Measurements from ENCODE around the gene CDC42EP4. TPM values are rescaled to one million over a fixed set of nuclear protein-coding genes. Genes with fewer than 3 reads are reported as not detected.

The CDC42EP4 gene
- total RNA-seq, 1 donor from 2014 or later, result 84.2 TPM

GRCh38 chr17:73297934-73298861, 13.6 kb downstream of the CDC42EP4 start:
- no peak for DNase-seq

DNA sequence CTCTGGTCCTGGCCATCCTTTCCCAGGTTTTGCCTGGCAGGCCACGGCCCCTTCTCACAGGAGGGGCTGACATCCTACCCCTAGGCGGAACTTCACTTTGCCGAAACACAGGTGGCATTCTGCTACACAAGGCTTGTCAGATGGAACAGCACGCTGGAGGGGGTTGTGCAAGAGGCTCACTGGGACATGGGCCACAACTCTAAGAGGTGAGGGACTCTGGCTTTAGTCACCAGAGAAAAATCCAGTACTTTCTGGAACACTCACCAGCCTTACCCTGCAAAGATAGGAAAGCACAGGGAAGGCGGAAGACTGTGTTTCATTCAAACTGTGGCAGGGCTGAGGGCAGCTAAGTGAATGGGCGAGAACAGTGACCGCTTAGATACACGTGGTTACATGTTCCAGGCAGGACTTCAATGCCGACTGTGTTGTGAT, 18.3 kb downstream of the CDC42EP4 start:
- DNase-seq, result no peak

DNA sequence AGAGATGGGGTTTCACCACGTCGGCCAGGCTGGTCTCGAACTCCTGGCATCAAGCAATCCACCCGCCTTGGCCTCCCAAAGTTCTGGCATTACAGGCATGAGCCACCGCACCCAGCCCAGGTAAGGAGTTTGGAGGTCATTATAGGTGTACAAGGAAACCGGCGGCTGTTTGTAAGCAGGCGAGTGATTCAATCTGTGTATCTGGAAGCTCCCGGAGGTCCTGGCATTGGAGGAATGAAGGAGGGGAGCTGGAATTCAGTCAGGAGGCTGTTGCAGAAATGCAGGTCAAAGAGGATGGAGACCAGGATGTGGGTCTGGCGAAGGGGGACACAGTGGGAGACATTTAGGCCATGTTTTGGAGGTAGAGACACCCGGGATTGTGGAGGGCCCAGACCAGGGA, 18.8 kb downstream of the CDC42EP4 start:
- DNase-seq, result no peak

- no peak for DNase-seq
Measured at GRCh38 chr17:73292031-73292531, 19.7 kb downstream of the CDC42EP4 start.

DNA sequence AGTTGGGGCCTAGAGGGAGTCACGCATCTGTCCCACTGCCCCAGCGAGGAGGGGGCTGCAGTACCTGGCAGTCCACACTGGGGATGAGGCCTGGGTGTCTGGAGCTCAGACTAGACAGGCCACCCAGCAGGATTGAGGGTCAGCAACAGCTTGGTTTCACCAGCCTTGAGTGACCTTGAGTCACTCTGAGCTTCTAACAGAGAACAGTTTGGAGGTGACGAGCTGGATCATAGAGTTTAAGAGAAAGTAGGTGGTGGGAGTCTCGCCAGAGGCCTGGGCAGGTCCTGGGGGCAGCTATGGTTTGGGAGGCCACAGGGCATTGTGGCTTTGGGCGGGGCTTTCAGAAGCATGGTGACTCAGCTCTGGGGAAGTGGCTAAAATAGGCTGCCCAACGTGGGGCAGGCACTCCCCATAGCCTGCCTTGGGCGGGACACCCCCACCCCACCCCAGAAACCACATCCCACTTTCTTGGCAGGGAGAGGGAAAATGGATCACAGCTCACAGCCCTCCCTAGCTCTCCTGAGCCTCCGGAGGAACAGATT, 20.5 kb downstream of the CDC42EP4 start:
- DNase-seq, result no peak

DNA sequence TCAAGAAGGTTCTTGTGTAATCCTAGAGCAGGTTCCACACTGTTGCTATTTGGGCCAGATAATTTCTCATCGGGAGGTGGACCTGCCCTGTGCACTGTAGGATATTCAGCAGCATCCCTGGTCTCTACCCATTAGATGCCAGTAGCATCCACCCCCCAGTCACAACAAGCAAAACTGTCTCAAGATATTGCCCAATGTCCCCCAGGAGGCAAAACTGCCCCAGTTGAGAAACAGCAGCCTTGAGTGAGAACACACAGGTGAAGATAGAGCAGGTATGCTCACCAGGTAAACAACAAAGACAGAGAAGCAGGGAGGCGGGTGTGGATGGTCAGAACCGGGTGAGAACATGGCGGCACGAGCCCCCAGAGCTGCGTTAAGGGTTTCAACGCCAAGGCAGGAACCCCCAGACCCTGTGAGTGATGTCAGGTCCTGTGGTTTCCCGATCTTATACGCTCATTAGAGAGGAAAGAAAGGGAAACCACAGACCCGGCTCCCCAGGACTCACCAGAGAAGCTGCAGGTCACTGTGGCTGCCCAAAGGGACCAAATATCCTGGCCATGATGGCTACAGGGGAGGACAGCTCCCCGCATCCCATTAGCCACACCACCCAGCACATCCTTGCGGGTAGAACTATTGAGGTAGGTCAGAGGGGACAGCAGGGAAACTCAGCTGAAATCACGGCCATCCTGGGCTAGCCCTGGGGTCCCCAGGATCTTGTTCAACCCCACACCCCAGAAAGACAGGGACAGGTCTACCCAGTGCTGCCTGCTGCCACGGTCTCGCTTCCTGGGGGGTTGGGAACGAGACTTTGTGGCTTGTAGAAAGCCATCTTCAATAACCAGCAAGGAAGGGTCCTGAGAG, 21.2 kb downstream of the CDC42EP4 start:
- no peak for DNase-seq

GRCh38 chr17:73289549-73290254, 22.1 kb downstream of the CDC42EP4 start:
- no peak for DNase-seq

DNA sequence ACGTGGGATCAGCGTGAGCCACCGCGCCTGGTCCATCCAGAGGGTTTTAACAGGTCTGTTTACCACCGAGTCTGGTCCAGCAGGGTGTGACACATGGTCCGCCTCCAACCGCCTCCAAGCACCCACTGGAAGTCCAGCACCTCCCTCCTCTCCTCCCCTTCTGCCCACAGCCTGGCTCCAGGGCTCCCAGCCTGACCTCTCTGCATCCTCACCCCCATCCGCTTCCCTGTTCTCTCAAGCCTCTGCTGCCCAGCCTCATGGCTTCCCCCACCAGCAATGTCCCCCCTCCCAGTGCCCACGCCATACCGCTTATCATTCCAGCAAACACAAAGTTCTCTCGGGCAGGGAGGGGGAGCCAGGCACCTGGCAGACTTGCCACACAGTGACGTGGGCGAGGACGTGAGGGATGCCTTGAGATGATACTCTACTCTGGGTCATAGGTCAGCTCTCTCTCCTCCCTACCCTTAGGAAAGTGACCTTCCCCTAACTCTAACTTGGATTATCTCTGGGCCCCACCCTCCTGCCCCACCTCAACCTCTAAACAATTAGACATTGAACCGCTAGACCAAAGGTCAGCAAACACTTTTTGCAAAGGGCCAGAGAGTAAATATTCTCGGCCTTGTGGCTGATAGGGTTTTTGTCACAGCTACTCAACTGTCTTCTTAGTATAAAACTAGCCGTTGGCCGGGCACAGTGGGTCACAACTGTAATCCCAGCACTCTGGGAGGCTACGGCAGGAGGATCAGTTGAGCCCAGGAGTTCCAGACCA, 23.1 kb downstream of the CDC42EP4 start:
- DNase-seq, result no peak

- no peak for DNase-seq
Measured at GRCh38 chr17:73286863-73287296, 24.9 kb downstream of the CDC42EP4 start.

GRCh38 chr17:73285916-73286862, 25.6 kb downstream of the CDC42EP4 start:
- DNase-seq, result no peak

DNA sequence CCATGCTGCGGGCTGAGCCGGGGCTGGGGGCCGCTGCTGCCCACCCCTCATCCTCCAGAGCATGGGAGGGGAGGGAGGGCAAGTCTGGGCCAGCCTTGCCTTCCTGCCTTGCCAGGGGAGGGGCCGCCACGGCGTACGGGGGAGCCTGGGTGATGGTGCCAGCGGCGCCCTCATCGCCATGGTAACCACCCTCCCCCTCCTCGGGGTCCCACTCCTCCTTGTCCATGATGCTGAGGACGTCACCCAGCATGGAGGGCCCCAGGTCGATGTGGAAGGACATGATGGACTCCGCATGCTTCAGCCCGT, 26.2 kb downstream of the CDC42EP4 start:
- no peak for DNase-seq

DNA sequence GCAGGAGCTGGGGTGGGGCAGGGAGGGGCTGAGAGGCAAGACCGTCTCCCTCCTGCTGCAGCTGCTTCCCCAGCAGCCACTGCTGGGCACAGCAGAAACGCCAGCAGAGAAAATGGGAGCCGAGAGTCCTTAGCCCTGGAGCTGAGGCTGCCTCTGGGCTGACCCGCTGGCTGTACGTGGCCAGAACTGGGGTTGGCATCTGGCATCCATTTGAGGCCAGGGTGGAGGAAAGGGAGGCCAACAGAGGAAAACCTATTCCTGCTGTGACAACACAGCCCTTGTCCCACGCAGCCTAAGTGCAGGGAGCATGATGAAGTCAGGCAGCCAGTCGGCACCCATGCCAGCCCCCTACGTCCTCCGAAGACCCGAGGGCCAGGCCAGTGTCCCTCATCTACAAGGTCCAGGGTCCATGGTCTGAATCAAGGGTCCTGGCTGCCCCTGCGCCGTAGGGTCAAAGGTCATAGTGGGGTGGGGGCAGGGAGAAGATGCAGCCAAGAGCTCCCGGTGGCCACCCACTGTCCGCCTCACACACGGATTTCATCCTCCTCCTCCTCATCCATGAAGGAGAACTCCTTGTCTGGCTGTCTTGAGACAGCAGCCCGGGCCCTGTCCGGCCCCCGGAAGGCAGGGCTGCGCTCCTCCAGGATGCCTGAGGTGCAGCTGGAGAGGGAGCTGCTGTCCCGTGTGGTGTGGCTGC, 26.7 kb downstream of the CDC42EP4 start:
- no peak for DNase-seq

GRCh38 chr17:73284354-73284753, 27.4 kb downstream of the CDC42EP4 start:
- DNase-seq, result no peak

- no peak for DNase-seq
Measured at GRCh38 chr17:73283841-73284282, 27.9 kb downstream of the CDC42EP4 start.

GRCh38 chr17:73283250-73283649, 28.6 kb downstream of the CDC42EP4 start:
- DNase-seq, result no peak

DNA sequence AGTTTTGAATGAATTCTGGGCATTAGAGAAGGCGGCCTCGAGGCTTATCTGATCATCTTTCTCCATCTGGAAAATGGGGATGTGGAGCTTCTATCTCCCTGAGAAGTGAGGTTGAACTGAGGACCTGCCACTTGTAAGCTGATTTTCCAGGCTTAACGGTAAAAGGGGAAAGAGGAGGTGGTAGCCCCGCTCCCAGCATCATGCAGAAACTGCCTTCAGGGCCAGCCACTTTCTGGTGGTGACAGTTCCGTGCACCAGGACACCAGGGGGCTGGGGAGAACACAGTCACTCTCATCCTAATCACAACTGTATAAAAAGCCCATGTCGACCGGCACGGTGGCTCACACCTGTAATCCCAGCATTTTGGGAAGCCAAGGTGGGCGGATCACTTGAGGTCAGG, 29.2 kb downstream of the CDC42EP4 start:
- DNase-seq, result no peak

- no peak for DNase-seq
Measured at GRCh38 chr17:73281928-73282327, 29.9 kb downstream of the CDC42EP4 start.

GRCh38 chr17:73280191-73280590, 31.6 kb downstream of the CDC42EP4 start:
- no peak for DNase-seq

DNA sequence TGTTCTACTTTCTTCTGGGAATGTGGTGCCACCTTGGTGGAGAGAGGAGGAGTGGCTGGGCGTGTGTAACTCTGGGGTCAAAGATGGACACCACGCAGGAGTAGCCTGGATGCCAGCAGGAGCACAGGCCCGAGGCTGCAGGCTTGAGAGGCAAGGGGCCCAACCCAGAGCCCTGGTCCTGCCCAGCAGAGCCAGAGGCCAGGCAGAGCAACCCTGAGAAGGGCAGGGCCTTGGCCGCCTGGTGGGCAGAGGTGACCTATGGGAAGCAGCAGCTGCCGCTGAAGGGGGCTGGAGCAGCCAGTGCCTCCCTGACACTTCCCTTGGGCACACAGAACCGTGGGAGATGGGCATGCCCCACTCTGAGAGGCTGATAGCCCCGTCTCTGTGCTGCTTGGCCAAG, 32.1 kb downstream of the CDC42EP4 start:
- DNase-seq, result no peak
